Measurements from ENCODE around the gene PLK3. TPM values are rescaled to one million over a fixed set of nuclear protein-coding genes. Genes with fewer than 3 reads are reported as not detected.

Gene PLK3
- total and polyA plus RNA-seq, 8 donors, result 0.58 to 30.4 (median 17.4) TPM

- TF ChIP-seq, protein P1, sequence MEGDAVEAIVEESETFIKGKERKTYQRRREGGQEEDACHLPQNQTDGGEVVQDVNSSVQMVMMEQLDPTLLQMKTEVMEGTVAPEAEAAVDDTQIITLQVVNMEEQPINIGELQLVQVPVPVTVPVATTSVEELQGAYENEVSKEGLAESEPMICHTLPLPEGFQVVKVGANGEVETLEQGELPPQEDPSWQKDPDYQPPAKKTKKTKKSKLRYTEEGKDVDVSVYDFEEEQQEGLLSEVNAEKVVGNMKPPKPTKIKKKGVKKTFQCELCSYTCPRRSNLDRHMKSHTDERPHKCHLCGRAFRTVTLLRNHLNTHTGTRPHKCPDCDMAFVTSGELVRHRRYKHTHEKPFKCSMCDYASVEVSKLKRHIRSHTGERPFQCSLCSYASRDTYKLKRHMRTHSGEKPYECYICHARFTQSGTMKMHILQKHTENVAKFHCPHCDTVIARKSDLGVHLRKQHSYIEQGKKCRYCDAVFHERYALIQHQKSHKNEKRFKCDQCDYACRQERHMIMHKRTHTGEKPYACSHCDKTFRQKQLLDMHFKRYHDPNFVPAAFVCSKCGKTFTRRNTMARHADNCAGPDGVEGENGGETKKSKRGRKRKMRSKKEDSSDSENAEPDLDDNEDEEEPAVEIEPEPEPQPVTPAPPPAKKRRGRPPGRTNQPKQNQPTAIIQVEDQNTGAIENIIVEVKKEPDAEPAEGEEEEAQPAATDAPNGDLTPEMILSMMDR (IDR thresholded peaks at IDR 0.05), result no peak
- TF ChIP-seq POLR2AphosphoS5 (IDR thresholded peaks at IDR 0.05) (no peak), POLR2A (IDR thresholded peaks at IDR 0.05) (no peak), EP300 (IDR thresholded peaks at IDR 0.05) (no peak)
- WGBS, 5 donors, result 79 to 94% (median 86%) methylated on average over 1 of the region's 1 CpG
- intact Hi-C loops (cut with DNase I; ENCODE audit: low total_unique reads), result no loop called here
- H3K4me3 ChIP-seq, result no peak overlapping the region
- no peak overlapping the region for H3K27ac ChIP-seq
- DNase-seq, result no peak
- H3K36me3 ChIP-seq, result peaks cover 4 to 49% (median 37%) of the 10 kb centered on the region in 4 donors
- no peaks in the 10 kb centered on the region for H3K27me3 ChIP-seq
- no peaks in the 10 kb centered on the region for H3K9me3 ChIP-seq
- no peaks in the 10 kb centered on the region for H3K4me1 ChIP-seq
Measured at GRCh38 chr1:44854970-44855369, 54.8 kb downstream of the PLK3 start.

Small RNAs within 50 kb of the gene (small RNA-seq; reads per million reads assigned to genes)
- gene AL136380.1 (0 reads per million in 4 donors), gene SNORD38A (588 to 917 (median 750) reads per million in 4 donors), gene SNORD38B (0 reads per million in 4 donors), gene SNORD46 (669 to 1,732 (median 1,441) reads per million in 4 donors), gene SNORD55 (0 reads per million in 4 donors)

Other genes starting within 250 kb of the PLK3 start
- gene TMEM53, start 125.9 kb upstream of the PLK3 start, total RNA-seq, result 10 to 100 TPM in 1 of 5 donors, 1 to 10 TPM in 4; 2.4 to 22.8 (median 4.9) TPM
- 1 to 10 TPM; 6.9 to 9.4 (median 7.3) TPM for gene TMEM53, start 125.9 kb upstream of the PLK3 start, polyA plus RNA-seq
- gene ARMH1, start 125.7 kb upstream of the PLK3 start, total RNA-seq, result 1 to 10 TPM in 2 of 5 donors, not detected in 3; 3.3 to 3.7 TPM
- 1 to 10 TPM; 4.4 to 8.6 (median 5.7) TPM for gene ARMH1, start 125.7 kb upstream of the PLK3 start, polyA plus RNA-seq
- not detected for gene RNU5D-1, start 69.2 kb upstream of the PLK3 start, total RNA-seq
- not detected for gene RNU5D-1, start 69.2 kb upstream of the PLK3 start, polyA plus RNA-seq
- gene KIF2C, start 60.5 kb upstream of the PLK3 start, total RNA-seq, result 10 to 100 TPM in 3 of 5 donors, 1 to 10 TPM in 2; 2.3 to 34.8 (median 10.4) TPM
- gene KIF2C, start 60.5 kb upstream of the PLK3 start, polyA plus RNA-seq, result 1 to 10 TPM; 1.4 to 6.5 (median 1.9) TPM
- gene RPS8, start 24.8 kb upstream of the PLK3 start, total RNA-seq, result 1,000 to 10,000 TPM in 4 of 5 donors, 100 to 1,000 TPM in 1; 322 to 2,657 (median 1,647) TPM
- 1,000 to 10,000 TPM; 2,591 to 3,429 (median 3,008) TPM for gene RPS8, start 24.8 kb upstream of the PLK3 start, polyA plus RNA-seq
- gene BEST4, start 12.2 kb upstream of the PLK3 start, total RNA-seq, result 10 to 100 TPM in 1 of 5 donors, under 1 TPM in 1, not detected in 3; 0.87 to 60.0 TPM
- under 1 TPM in 1 of 3 donors, not detected in 2; 0.35 TPM for gene BEST4, start 12.2 kb upstream of the PLK3 start, polyA plus RNA-seq
- 10 to 100 TPM in 1 of 5 donors, not detected in 4; 25.5 TPM for gene DYNLT4, start 7.0 kb downstream of the PLK3 start, total RNA-seq
- gene DYNLT4, start 7.0 kb downstream of the PLK3 start, polyA plus RNA-seq, result 1 to 10 TPM in 1 of 3 donors, under 1 TPM in 2; 0.38 to 4.4 (median 0.50) TPM
- 1 to 10 TPM in 2 of 5 donors, under 1 TPM in 1, not detected in 2; 0.89 to 4.1 (median 2.9) TPM for gene BTBD19, start 8.1 kb downstream of the PLK3 start, total RNA-seq
- gene BTBD19, start 8.1 kb downstream of the PLK3 start, polyA plus RNA-seq, result 1 to 10 TPM; 1.4 to 2.9 (median 2.8) TPM
- 1 to 10 TPM in 2 of 5 donors, under 1 TPM in 1, not detected in 2; under 0.01 to 2.3 (median 1.8) TPM for gene PTCH2, start 42.9 kb downstream of the PLK3 start, total RNA-seq
- under 1 TPM; 0.19 to 0.50 (median 0.31) TPM for gene PTCH2, start 42.9 kb downstream of the PLK3 start, polyA plus RNA-seq
- gene EIF2B3, start 186.2 kb downstream of the PLK3 start, total RNA-seq, result 100 to 1,000 TPM in 1 of 5 donors, 10 to 100 TPM in 1, 1 to 10 TPM in 2, under 1 TPM in 1; 0.58 to 294 (median 7.4) TPM
- gene EIF2B3, start 186.2 kb downstream of the PLK3 start, polyA plus RNA-seq, result 10 to 100 TPM; 13.4 to 13.9 (median 13.4) TPM
- 100 to 1,000 TPM in 1 of 5 donors, 10 to 100 TPM in 4; 15.6 to 104 (median 50.0) TPM for gene HECTD3, start 210.9 kb downstream of the PLK3 start, total RNA-seq
- gene HECTD3, start 210.9 kb downstream of the PLK3 start, polyA plus RNA-seq, result 10 to 100 TPM; 23.4 to 31.5 (median 26.1) TPM
- 100 to 1,000 TPM in 1 of 5 donors, 10 to 100 TPM in 4; 13.4 to 132 (median 41.6) TPM for gene UROD, start 211.9 kb downstream of the PLK3 start, total RNA-seq
- 10 to 100 TPM; 67.0 to 78.4 (median 73.3) TPM for gene UROD, start 211.9 kb downstream of the PLK3 start, polyA plus RNA-seq